Astrocyte of the spinal cord (primary cell): Measurements from ENCODE around the gene INPP4B.

Experiments
- DNase-seq: peaks from one replicate; pipeline ENCODE4 v3.0.0; 2011; ENCODE audit warnings: low read depth, low spot score
- H3K4me3 ChIP-seq: 2 replicates; pipeline ENCODE4 v1.5.1; 2011; ENCODE audit warnings: low read depth, mild to moderate bottlenecking, low read length, moderate library complexity
- CTCF ChIP-seq: IDR thresholded peaks from 2 replicates; pipeline ENCODE4 v1.5.1; 2012; ENCODE audit warnings: low read depth, mild to moderate bottlenecking, low read length, inconsistent platforms
- in situ Hi-C: cut with HindIII; loops from 2 replicates; pipeline ENCODE4 v1.10.0; 2017; ENCODE audit warnings: low sequenced_read_pairs

INPP4B gene

GRCh38 chr4:142549248-142549647, 296.9 kb downstream of the INPP4B start:
- TF ChIP-seq CTCF = no peak
- H3K4me3 ChIP-seq = no peak overlapping the region
- in situ Hi-C loops = no loop called here
- no peak for DNase-seq

- no peak overlapping the region for H3K4me3 ChIP-seq
- no peak for TF ChIP-seq CTCF
- no peak for DNase-seq
- in situ Hi-C loops = no loop called here
These were observed 297.6 kb downstream of the INPP4B start for GRCh38 chr4:142548491-142548890.

- H3K4me3 ChIP-seq = no peak overlapping the region
- no peak for TF ChIP-seq CTCF
- DNase-seq = peak; percentile 55
- in situ Hi-C loops = no loop called here
These were observed 298.1 kb downstream of the INPP4B start for GRCh38 chr4:142547974-142548373.

GRCh38 chr4:142544594-142544993, 301.5 kb downstream of the INPP4B start:
- no peak overlapping the region for H3K4me3 ChIP-seq
- TF ChIP-seq CTCF = no peak
- in situ Hi-C loops = no loop called here
- no peak for DNase-seq

- TF ChIP-seq CTCF = no peak
- no peak for DNase-seq
- in situ Hi-C loops = no loop called here
These were observed 302.1 kb downstream of the INPP4B start for GRCh38 chr4:142544039-142544438.

GRCh38 chr4:142540483-142540804, 305.7 kb downstream of the INPP4B start:
- no peak for DNase-seq
- no peak for TF ChIP-seq CTCF
- in situ Hi-C loops = no loop called here
- no peak overlapping the region for H3K4me3 ChIP-seq

More at GRCh38 chr4:142544039-142544438, 302.1 kb downstream of the INPP4B start:
- H3K4me3 ChIP-seq = no peak overlapping the region
